K562 (cell line): ENCODE data around the gene FCHO2.

ENCODE experiments used
- CTCF ChIP-seq, 3 experiments: IDR thresholded peaks in 2 of 3; conservative IDR thresholded peaks in 1 of 3; 2 replicates each; pipeline ENCODE4 v1.5.1; 2011 to 2012; ENCODE audit warnings: low read length in 3 of 3, mild to moderate bottlenecking in 3 of 3, control low read depth in 2 of 3, improper control_type of control experiment in 1 of 3, inconsistent platforms in 1 of 3, low read depth in 1 of 3, mixed read lengths in 1 of 3, moderate library complexity in 1 of 3; ENCODE audit not compliant: insufficient read depth in 2 of 3
- ELF4 ChIP-seq: fragments of 450-650 bp; formaldehyde crosslinking; IDR thresholded peaks from 2 replicates; pipeline ENCODE4 v1.4.0; 2022; ENCODE audit warnings: missing genetic modification characterization
- HDAC1 ChIP-seq, 2 experiments: fragments of 450-650 bp; IDR thresholded peaks; 2 replicates each; pipeline ENCODE4 v1.6.1; 2016 to 2017; ENCODE audit warnings: inconsistent platforms in 1 of 2, mild to moderate bottlenecking in 1 of 2, moderate library complexity in 1 of 2
- JUND ChIP-seq, 2 experiments: IDR thresholded peaks; 2 replicates in 1 of 2; 3 replicates in 1 of 2; pipeline ENCODE4 v1.6.1; 2011; ENCODE audit warnings: borderline replicate concordance in 2 of 2, low read depth in 2 of 2, low read length in 2 of 2, improper control_type of control experiment in 1 of 2, missing biosample characterization in 1 of 2, missing genetic modification characterization in 1 of 2, missing genetic modification reagents in 1 of 2
- MTA2 ChIP-seq: fragments of 450-650 bp; IDR thresholded peaks from 2 replicates; pipeline ENCODE4 v1.6.1; 2016; ENCODE audit warnings: low read depth
- RFX5 ChIP-seq: IDR thresholded peaks from 2 replicates; pipeline ENCODE4 v1.6.1; 2011; ENCODE audit warnings: low read depth, mild to moderate bottlenecking, improper control_type of control experiment, low read length
- TAF1 ChIP-seq: IDR thresholded peaks from 2 replicates; pipeline ENCODE4 v1.6.1; 2011; ENCODE audit warnings: mild to moderate bottlenecking, low read length, moderate library complexity; ENCODE audit not compliant: insufficient read depth, control insufficient read depth, severe bottlenecking; ENCODE audit errors: extremely low read depth
- TRIM24 ChIP-seq, 2 experiments: fragments of 450-650 bp; IDR thresholded peaks; 2 replicates each; pipeline ENCODE4 v1.6.1; 2016
- ZNF639 ChIP-seq, 2 experiments: fragments of 200-800 bp in 1 of 2; sonication (Bioruptor generic) in 1 of 2; sonication (generic) in 1 of 2; formaldehyde crosslinking in 1 of 2; IDR thresholded peaks in 1 of 2; conservative IDR thresholded peaks in 1 of 2; 2 replicates each; pipeline versions ENCODE4 v1.5.0 to v1.6.1; 2016 to 2020; ENCODE audit warnings: missing compliant biosample characterization in 1 of 2, missing genetic modification characterization in 1 of 2, missing genetic modification reagents in 1 of 2

- TF ChIP-seq JUND (IDR thresholded peaks at IDR 0.05; ENCODE audit: borderline replicate concordance, low read depth, low read length) (no peak), JUND (tag; IDR thresholded peaks at IDR 0.05; ENCODE audit: borderline replicate concordance, low read depth, low read length) (no peak), CTCF (IDR thresholded peaks at IDR 0.05 in 2 of 3, conservative IDR thresholded peaks at IDR 0.05 in 1 of 3; ENCODE audit: insufficient read depth in 2 of 3, low read depth in 1 of 3, low read length in 3 of 3) (no peak), TRIM24 (IDR thresholded peaks at IDR 0.05) (no peak), MTA2 (no peak), RFX5 (no peak), TAF1 (no peak), ELF4 (CRISPR knock-in tag) (no peak), HDAC1 (IDR thresholded peaks at IDR 0.05) (no peak), ZNF639 (CRISPR knock-in tag; conservative IDR thresholded peaks at IDR 0.05 in 1 of 2, IDR thresholded peaks at IDR 0.05 in 1 of 2) (no peak)
Observed at GRCh38 chr5:73093943-73094342, 138.1 kb downstream of the FCHO2 start.
